HG03097 (cell line): ENCODE measurements around the gene ABCC1.
"Not testable (repeated sequence)": the region's sequence is repeated elsewhere in the genome, so short reads cannot be mapped to it uniquely, and the experiment has no call there.

Experiments used
- ATAC-seq: cut with Tn5 transposase; IDR thresholded peaks from one replicate; pipeline ENCODE4 v1.9.1; 2021; ENCODE audit not compliant: unreplicated experiment, low FRiP score

ABCC1 gene

DNA sequence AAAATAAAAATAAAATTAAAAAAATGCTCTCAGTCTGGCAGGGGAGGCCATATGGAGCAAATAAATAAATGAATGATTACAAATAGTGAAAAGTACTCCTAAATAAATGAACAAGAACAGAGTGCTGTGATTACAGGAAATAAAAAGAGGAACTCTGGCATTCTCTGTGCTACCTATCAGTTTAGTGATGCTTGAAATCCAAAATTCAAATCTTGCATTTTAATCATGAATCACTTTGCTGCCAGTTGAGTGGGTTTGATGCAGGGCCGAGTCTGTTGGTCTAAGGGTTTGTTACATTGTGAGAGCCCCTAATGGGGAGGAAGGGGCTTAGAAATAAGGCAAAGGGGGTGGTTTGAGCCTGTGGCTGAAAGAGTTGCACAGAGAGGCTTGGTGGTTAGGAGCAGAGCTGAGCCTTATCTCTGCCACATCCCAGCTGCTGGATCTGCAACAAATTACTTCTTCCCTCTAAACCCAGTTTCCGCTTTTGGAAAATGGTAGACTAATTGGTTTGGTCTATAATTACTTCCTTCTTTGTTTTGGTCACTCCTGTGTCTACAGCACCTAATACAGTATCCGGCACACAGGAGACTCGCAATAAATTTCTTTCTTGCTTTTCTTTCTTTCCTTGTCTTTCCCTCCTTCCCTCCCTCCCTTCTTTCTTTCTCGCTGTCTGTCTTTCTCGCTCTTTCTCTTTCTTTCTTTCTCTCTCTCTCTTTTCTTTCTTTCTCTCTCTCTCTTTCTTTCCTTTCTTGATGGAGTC is 6.3 kb upstream of the ABCC1 start:
- ATAC-seq: no peak

DNA sequence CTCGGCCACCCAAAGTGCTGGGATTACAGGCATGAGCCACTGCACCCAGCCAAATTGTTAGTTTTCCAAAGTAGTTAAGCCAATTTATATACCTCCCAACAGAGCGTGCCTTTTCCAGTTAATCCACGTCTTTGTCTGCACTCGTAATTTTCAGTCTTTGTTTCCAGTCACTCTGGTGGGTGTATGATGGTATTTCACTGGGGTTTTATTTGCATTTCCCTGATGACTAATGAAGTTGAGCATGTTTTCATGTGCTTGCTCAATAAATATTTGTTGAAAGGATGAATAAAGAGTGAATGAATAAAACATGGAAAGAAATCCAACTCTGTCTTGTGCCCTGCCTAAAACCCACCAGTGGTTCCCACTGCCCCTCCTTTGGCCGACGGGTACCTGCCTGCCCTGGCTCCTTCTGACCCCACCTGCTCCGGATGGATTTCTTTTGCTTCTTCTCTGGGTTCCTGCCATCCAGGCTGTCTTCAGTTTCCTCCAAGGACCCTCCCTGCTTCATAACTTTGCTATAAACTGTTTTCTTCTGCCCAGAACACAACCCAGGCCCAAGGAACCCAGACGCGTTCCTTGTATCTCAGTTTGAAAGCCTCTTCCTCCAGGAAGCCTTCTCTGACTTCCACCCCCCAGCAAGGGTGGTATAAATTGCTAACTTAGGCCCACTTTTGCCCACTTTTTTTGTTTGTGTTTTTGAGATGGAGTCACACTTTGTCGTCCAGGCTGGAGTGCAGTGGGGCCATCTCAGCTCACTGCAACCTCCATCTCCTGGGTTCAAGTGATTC is 3.0 kb upstream of the ABCC1 start:
- no peak for ATAC-seq

DNA sequence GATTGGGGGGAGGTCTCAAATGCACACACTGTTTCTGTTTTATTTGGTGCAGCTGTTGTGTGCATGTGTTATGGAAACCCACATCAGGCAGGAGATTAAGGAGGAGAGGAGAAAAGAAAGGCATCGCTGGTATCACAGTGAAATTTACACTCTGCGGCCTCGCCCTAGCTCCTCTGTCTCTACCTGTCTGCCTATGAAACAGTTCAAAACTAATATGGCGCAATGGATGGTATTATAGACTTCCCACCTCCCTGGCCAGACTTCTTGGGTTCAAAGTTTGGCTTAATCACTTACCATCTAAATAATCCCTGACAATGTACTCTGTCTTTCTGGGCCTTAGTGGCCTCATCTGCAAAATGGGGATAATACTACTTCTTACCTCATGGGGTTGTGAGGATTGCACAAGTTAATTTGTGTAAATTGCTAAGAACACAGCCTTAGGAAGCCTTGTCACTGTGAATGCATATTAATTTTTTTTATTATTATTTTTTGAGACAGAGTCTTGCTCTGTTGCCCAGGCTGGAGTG is 1.4 kb upstream of the ABCC1 start:
- ATAC-seq: no peak

DNA sequence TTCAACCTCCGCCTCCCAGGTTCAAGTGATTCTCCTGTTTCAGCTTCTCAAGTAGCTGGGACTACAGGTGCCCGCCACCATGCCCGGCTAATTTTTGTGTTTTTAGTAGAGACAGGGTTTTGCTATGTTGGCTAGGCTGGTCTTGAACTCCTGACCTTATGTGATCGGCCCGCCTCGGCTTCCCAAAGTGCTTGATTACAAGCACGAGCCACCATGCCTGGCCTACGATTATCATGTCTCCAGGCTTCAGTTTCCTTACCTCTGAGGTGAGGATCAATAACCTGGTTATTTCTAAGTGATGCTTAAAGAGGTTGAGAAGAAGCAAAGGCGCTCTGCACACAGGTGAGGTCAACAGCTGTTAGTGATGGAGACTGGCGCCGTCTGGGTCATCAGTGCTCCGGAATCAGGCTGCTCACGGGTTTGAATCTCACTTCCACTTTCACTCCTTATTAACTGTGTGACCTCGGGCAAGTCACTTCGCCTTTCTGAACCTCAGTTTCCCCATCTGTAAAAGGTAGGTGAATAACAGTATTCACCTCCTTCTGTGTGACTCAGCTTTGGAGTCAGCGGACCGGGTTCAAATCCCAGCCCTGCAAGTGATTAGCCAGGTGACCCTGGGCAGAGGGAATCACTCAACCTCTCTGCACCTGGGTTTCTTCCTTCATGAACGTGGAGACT is 745 bp upstream of the ABCC1 start:
- ATAC-seq: peak; percentile 29

DNA sequence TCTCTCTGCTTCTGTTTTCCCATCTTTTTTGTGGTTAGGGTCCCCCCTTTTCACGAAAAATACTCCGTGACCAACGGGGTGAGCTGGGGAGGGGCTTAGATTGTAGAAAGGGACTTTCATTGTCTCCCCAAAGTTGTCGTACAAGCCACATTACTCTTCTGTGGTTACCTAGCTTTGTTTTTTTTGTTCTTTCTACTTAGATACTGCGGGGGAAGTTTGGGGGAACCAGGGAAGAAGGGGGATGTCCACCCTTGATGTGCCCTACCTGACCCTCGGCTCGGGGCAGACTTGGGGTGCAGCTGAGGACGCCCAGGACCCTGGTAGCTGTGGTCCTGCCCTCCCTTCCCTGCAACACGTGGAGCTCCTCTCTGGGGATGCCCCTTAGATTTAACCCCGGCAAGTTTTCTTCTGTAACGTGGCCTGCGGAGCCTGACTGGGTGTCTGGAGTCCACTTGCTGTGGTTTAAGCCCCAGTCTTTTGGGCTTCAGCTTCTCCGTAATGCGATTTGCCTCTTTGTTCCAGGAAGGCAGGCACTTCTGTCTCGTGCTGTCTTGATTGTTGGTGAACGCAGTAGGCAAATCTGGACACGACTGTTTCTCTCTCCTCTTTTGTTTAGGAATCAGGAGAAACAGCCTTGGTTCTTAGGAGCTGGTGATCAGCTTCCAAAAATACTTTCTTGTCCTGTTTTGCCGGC is 892 bp downstream of the ABCC1 start:
- ATAC-seq: no peak

DNA sequence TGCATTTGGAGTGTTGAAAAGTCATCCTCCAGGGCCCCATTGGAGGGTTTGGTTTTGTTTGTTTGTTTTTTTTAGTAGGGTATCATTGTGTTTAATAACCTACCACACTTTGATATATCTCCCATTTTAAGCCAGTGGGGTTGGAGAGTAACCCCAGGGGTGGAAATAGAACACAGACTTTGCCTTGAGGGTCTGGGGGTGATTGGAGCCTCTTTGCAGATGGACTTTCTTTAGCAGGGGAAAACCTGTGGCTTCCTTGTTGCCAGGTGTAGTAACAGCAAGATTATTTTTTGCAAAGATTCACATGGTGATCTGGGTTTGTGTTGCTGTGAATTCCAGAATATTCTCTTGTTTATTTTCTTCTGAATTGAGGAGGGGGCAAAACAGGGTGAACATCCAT is 1.5 kb downstream of the ABCC1 start:
- no peak for ATAC-seq

DNA sequence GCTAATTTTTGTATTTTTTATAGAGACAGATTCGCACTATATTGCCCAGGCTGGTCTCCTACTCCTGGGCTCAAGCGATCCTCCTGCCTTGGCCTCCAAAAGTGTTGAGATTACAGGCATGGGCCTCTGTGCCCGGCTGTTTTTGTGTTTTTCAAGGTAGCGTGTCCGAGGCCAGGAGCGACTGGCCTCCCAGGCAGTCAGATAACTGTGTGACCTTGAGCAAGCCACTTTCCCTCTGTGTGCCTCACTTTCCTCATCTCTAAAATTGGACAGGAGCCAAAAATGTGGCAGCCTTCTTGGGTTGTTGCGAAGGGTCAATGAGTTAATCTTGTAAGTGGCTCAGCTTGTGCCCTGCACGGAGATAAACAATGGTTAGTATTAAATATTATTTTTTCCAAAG is 2.4 kb downstream of the ABCC1 start:
- no peak for ATAC-seq

DNA sequence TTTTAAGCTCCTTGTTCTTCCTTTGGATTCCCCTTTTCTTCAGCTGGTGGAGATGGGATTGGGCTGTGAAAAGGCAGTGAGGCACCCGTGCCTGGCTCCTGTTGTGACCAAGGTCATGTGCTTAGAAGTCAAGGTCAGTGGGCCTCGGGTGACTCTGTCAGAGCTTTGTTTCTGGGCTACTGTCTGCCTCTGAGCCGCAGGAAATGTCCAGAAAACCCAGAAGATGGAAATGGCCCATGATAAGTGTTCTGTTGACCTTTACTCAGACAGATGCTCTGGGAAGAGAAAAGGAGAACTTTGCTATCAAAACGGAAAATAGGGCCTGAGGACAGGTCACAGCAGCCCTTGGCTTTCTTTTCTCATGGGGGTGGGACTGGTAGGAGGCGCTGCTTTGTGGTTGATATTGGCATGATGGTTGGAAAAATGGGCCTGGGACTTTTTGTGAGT is 2.9 kb downstream of the ABCC1 start:
- no peak for ATAC-seq

DNA sequence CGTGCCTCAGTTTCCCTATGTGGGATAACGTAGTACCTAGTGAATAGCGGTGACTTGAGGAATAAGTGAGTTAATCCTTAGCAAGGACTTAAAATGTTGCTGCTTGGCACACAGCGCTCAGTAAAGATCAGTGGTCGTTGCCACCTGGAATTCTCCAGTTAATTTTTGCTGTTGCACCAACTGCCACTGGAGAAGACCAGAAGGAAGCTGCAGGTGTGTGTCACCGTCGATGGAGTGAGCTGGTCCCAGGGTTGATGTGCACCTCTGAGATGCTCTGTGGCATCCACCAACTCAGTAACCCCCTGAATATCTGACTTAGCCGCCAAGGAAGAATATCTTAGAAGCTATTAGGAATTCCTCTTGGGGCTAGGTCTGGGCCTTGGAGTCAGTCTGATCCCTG is 4.1 kb downstream of the ABCC1 start:
- ATAC-seq: no peak

DNA sequence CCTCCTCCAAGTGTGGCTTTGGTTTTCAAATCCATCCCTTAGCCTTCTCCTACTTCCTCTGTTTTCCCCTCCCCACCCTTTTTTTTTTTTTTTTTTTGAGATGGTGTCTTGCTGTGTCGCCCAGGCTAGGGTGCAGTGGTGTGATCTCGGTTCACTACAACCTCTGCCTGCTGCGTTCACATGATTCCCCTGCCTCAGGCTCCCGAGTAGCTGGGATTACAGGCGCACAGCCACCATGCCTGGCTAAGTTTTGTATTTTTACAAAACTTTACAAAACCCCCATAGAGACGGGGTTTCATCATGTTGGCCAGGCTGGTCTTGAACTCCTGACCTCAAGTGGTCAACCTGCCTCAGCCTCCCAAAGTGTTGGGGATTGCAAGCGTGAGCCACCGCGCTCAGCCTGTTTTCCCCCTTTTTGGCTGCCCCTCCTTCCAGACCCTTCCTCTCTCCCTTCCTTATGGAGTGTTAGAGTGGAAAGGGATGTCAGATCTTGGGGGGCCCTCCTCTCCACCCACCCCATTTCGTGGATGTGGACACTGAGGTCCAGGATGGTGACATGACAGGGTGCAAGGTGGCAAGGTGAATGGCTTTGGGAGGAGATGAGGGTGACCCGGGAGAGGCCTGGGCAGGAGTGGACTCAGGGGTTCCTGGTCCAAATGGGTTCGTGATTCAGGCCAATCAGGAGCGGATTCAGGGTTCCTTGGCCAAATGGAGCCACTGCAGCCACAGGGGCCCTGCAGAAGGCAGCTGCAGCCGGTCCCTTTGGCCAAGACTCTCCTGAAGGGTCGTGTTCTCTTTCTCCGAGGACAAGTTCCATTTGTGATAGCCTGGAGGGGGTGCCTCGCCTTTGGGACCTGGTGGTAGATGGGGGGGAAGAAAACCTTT is 4.8 kb downstream of the ABCC1 start:
- ATAC-seq: no peak

DNA sequence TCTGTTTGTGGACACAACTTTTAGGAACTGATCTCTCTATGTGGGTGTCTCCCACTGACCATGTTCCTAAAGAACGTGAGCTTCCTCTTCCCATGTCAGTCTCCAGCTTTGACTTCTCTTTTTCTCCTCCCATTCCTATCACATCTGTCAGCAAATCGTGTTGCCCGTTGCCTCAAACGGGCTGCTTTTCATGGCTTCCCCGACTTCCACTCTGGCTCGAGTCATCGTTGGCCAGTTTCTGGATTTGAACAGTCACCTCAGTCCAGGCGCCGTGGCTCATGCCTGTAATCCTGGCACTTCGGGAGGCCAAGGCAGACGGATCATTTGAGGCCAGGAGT is 5.4 kb downstream of the ABCC1 start:
- ATAC-seq: no peak

DNA sequence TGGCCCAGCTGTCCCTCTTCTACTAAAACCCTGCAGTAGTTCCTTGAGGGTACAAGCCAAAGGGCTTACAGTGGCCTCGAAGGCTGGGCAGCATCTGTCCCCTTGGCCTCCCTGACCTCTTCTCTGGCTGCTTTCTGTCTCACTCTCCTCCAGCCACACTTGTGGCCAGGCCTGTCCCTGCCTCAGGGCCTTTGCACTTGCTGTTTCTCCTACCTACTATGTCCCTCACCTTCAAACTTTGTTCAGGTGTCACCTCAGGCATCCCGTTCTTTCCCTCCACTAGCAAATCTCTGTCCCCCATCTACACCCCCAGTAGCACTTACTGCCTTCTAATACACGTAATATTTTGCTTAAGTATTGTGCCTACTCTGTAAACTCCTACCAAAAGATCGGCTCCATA is 6.0 kb downstream of the ABCC1 start:
- no peak for ATAC-seq

DNA sequence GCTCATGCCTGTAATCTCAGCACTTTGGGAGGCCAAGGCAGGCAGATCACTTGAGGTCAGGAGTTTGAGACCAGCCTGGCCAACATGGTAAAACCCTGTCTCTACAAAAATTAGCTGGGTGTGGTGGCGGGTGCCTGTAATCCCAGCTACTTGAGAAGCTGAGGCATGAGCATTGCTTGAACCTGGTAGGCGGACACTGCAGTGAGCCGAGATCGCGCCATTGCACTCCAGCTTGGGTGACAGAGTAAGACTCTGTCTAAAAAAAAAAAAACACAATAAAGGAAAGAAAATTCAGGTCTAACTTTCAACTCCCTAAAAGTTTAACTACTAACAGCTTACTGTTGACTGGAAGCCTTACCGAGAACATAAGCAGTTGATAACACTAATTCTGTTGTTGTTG is 6.7 kb downstream of the ABCC1 start:
- not testable (repeated sequence) for ATAC-seq

DNA sequence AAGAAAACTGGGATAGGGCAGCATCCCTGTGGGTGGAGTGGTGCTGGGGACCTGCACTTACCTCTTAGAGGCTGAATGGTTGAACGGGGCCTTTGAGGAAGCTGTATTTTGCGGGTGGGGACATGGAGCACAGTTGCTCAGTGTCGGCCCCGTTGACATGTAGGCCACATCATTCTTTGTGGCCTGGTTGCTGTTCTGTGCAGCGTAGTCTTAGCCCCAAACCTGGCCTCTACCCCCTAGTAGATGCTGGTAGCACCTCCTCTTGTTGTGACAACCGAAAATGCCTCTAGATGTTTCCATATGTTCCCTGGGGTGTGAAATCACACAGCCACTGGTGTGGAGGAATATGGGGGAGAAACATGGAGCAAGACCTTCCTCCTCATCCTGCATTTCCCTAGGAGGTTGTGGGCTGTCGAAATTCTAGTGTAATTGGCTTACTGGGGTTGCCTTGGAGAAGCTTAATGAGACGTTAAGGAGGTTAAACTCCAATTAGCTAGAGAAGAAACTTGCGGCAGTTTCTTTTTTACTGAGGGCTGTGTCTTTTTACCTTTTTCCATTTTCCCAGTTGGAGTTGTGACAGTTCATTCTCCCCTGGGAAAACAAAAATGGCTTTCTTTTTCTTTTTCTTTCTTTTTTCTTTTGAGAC is 9.4 kb downstream of the ABCC1 start:
- no peak for ATAC-seq

DNA sequence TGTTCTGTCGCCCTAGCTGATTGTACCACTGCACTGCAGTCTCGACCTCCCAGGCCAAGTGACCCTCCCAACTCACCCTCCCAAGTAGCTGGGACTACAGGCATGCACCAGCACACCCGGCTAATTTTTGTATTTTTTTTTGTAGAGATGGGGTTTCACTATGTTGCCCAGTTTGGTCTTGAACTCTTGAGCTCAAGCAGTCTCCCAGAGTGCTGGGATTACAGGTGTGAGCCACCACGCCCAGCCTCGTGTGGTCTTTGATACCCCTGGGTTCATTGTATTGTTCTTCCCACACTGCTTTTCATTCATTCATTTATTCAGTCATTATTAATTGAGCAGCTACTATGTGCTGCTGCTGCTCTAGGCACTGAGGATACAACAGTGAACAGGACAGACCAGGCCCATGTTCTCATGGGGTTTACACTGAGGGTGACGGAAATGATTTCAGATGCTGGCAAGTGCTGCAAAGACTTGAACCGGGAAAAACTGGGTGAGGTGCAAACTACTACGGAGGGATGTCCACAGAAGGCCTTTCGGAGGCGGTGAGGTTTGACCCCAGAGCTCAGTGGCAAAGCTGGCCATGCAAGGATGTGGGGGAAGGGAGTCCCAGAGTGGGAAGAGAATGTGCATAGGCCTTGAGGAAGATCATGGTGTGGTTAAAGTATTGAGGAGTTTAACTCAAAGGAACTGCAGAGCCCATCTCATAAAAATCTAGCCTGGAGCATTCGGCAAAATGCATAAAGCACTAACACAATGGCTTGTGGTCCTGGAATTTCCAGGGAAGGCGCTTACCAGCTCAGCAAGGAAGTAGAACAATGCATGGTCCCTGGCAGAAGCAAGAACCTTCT is 10.9 kb downstream of the ABCC1 start:
- ATAC-seq: no peak

DNA sequence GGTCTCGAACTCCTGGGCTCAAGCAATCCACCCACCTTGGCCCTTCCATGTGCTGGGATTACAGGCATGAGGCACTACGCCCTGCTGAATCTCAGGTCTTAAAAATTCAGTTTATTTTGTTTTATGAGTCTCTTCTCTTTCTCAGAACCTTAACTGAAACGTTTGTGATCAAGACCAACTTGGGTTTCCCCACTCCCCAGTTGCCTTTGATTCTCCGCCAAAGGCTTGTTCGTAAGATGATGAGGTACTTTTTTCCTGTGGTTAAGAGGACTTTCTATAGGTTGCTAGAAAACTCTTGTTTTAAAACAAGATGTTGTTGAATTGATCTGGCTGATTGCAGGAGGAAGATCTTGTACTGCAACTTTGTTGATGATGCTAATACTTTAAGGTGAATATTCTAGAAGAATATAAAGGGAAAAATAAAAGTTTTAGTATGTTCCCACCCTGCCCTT is 11.7 kb downstream of the ABCC1 start:
- ATAC-seq: peak; percentile 50

DNA sequence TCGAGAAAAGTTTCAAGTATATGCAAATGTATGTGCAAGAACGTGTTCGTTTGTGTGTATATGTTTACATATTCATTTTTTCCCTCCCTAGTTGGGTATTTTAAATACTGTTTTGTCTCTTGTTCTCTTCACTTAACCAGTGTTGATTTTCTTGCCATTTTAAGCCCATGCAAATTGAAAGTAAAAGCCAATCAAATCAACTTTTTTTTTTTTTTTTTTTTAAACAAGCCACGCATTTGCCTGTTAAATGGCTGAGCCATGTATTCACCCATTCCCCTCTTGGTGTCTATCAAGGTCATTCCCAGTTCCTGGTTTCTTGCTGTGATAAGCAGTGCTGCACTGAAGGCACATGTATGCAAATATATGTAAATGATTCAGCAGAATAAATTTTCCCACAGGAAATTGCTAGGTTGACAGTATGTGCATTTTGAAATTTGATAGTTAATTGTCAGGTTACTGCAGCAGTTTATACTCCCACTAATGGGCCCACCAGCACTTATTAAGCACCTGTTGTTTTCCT is 12.2 kb downstream of the ABCC1 start:
- ATAC-seq: peak; percentile 21

DNA sequence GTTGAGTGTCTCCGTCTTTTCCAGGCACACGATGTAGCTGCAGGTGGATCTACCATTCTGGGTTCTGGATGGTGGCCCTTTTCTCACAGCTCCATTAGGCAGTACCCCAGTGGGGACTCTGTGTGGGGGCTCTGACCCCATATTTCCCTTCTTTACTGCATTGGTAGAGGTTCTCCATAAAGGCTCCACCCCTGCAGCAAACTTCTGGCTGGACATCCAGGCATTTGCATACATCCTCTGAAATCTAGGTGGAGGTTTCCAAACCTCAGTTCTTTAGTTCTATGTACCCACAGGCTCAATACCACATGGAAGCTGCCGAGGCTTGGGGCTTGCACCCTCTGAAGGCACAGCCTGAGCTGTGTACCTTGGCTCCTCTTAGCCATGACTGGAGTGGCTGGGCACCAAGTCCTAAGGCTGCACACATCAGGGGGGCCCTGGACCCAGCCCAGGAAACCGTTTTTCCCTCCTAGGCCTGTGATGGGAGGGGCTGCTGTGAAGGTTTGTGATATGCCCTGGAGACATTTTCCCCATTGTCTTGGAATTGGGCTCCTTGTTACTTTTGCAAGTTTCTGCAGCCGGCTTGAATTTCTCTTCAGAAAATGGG is 14.0 kb downstream of the ABCC1 start:
- no peak for ATAC-seq
